HepG2 (cell line): ENCODE measurements around the gene ZBTB48. TPM values are rescaled to one million over a fixed set of nuclear protein-coding genes. Genes with fewer than 3 reads are reported as not detected.

Experiments
- ATAC-seq: fragments of 200-7000 bp; cut with Tn5 transposase; 3 replicates; pipeline ENCODE4 v1.9.1; 2020; ENCODE audit warnings: mild to moderate bottlenecking, moderate library complexity
- BruUV-seq: library from RNA; stranded (reverse); fragments of 400-500 nt; replicated peaks from 2 replicates; lab custom pipeline; 2021; lab: Mats Ljungman, UMichigan
- CTCF ChIA-PET: fragments of 300-600 bp; formaldehyde crosslinking; extraction: SDS; loops from one replicate; lab custom pipeline; 2021; ENCODE audit warnings: low total read pairs, inconsistent platforms, low intra/inter-chr PET ratio; lab: Yijun Ruan, JAX
- POLR2A ChIA-PET: fragments of 350-600 bp; sonication (Branson Sonifier 250); formaldehyde crosslinking; loops from one replicate; lab custom pipeline; 2020; ENCODE audit warnings: antibody characterized with exemption, inconsistent platforms; lab: Yijun Ruan, JAX
- DNase-seq: peaks from one replicate; pipeline ENCODE4 v3.0.0-alpha.2; 2015; ENCODE audit warnings: low spot score
- FAIRE-seq: peaks from 3 replicates; lab custom pipeline; 2011; peaks lifted over from hg19 to GRCh38; lab: Jason Lieb, UNC
- H2AFZ ChIP-seq: one replicate; pipeline ENCODE4 v1.6.1; 2011; ENCODE audit warnings: low read length, inconsistent platforms
- H3K27ac ChIP-seq: fragments of 300-600 bp; 3 replicates; pipeline ENCODE4 v1.8.0; 2011; ENCODE audit warnings: mixed run types, mild to moderate bottlenecking, mixed read lengths, low read length, inconsistent platforms; ENCODE audit not compliant: insufficient read depth; ENCODE audit errors: extremely low read length
- H3K27me3 ChIP-seq, 2 experiments: fragments of 200-600 bp in 1 of 2; 2 replicates in 1 of 2; 3 replicates in 1 of 2; pipeline versions ENCODE4 v1.6.0 to v1.8.0; 2011; ENCODE audit warnings: low read length in 2 of 2, mild to moderate bottlenecking in 2 of 2, moderate library complexity in 2 of 2, inconsistent platforms in 1 of 2; ENCODE audit not compliant: insufficient read depth in 2 of 2, control insufficient read depth in 1 of 2
- H3K36me3 ChIP-seq, 2 experiments: fragments of 200-600 bp in 1 of 2; replicated peaks in 1 of 2; 2 replicates in 1 of 2; 3 replicates in 1 of 2; pipeline versions ENCODE4 v1.5.1 to v1.8.0; 2011; ENCODE audit warnings: low read length in 2 of 2, inconsistent platforms in 1 of 2; ENCODE audit not compliant: insufficient read depth in 2 of 2, control insufficient read depth in 1 of 2
- H3K4me1 ChIP-seq: 2 replicates; pipeline ENCODE4 v1.5.1; 2012; ENCODE audit warnings: low read length, inconsistent platforms; ENCODE audit not compliant: insufficient read depth
- H3K4me2 ChIP-seq: 2 replicates; pipeline ENCODE4 v1.6.0; 2011; ENCODE audit warnings: low read depth, low read length, inconsistent platforms
- H3K4me3 ChIP-seq, 3 experiments: fragments of 200-600 bp in 1 of 3; sonication (generic), shearing (Covaris generic) in 1 of 3; replicated peaks in 1 of 3; 2 replicates each; pipeline ENCODE4 v1.5.1; 2011 to 2016; ENCODE audit warnings: low read length in 3 of 3, inconsistent platforms in 2 of 3, low read depth in 2 of 3, mild to moderate bottlenecking in 2 of 3, control low read depth in 1 of 3, mixed read lengths in 1 of 3; ENCODE audit not compliant: insufficient read depth in 1 of 3
- H3K79me2 ChIP-seq: one replicate; pipeline ENCODE4 v1.6.1; 2011; ENCODE audit warnings: low read length, inconsistent platforms; ENCODE audit not compliant: insufficient read depth
- H3K9ac ChIP-seq: 2 replicates; pipeline ENCODE4 v1.6.0; 2011; ENCODE audit warnings: mild to moderate bottlenecking, low read depth, low read length, inconsistent platforms; ENCODE audit not compliant: insufficient read depth
- H3K9me3 ChIP-seq: 2 replicates; pipeline ENCODE4 v1.5.1; 2012; ENCODE audit warnings: mild to moderate bottlenecking, low read length
- H4K20me1 ChIP-seq: 2 replicates; pipeline ENCODE4 v1.6.0; 2011; ENCODE audit warnings: inconsistent platforms, mild to moderate bottlenecking, low read length, moderate library complexity; ENCODE audit not compliant: insufficient read depth
- AGO2 ChIP-seq: fragments of 200-400 bp; formaldehyde crosslinking; optimal IDR thresholded peaks from 2 replicates; pipeline ENCODE3; 2017; ENCODE audit warnings: mild to moderate bottlenecking, low read depth, low read length, moderate library complexity
- CEBPZ ChIP-seq: IDR thresholded peaks from 2 replicates; pipeline ENCODE4 v1.6.1; 2012; ENCODE audit warnings: low read length, improper control_type of control experiment
- MBD4 ChIP-seq: IDR thresholded peaks from 2 replicates; pipeline ENCODE4 v1.6.1; 2012; ENCODE audit warnings: low read length, inconsistent platforms, borderline replicate concordance
- POLR2A ChIP-seq, 2 experiments: IDR thresholded peaks; 2 replicates each; pipeline ENCODE4 v1.6.1; 2011; ENCODE audit warnings: low read depth in 2 of 2, low read length in 2 of 2, mild to moderate bottlenecking in 1 of 2, moderate library complexity in 1 of 2; ENCODE audit not compliant: insufficient read depth in 1 of 2
- RBFOX2 ChIP-seq: fragments of 200-400 bp; formaldehyde crosslinking; IDR thresholded peaks from 2 replicates; pipeline ENCODE4 v1.6.1; 2017; ENCODE audit warnings: low read depth, mild to moderate bottlenecking, low read length
- SATB2 ChIP-seq: sonication (generic); formaldehyde crosslinking; IDR thresholded peaks from 2 replicates; pipeline ENCODE4 v1.5.0; 2020; ENCODE audit warnings: missing genetic modification reagents
- TFAP4 ChIP-seq: sonication (generic); IDR thresholded peaks from 2 replicates; pipeline ENCODE4 v1.6.1; 2016; ENCODE audit warnings: low read depth, borderline replicate concordance
- THYN1 ChIP-seq: sonication (generic); formaldehyde crosslinking; IDR thresholded peaks from 2 replicates; pipeline ENCODE4 v1.8.1; 2023; ENCODE audit warnings: low read depth, mild to moderate bottlenecking, moderate library complexity, missing genetic modification reagents, borderline replicate concordance
- TRAFD1 ChIP-seq: sonication (generic); formaldehyde crosslinking; IDR thresholded peaks from 2 replicates; pipeline ENCODE4 v1.5.1; 2020; ENCODE audit warnings: missing genetic modification reagents, mild to moderate bottlenecking, borderline replicate concordance
- ZNF275 ChIP-seq: sonication (generic); formaldehyde crosslinking; IDR thresholded peaks from 2 replicates; pipeline ENCODE4 v1.8.0; 2022; ENCODE audit warnings: missing genetic modification reagents, mild to moderate bottlenecking, inconsistent platforms, borderline replicate concordance
- ZNF557 ChIP-seq: sonication (generic); formaldehyde crosslinking; IDR thresholded peaks from 2 replicates; pipeline ENCODE4 v1.4.0; 2020; ENCODE audit warnings: missing genetic modification reagents
- ZNF674 ChIP-seq: sonication (generic); formaldehyde crosslinking; IDR thresholded peaks from 2 replicates; pipeline ENCODE4 v1.5.0; 2020; ENCODE audit warnings: low read depth, mild to moderate bottlenecking, missing genetic modification reagents
- WGBS: methylation state at CpG from one replicate; pipeline ENCODE4 v1.1.6; 2017; ENCODE audit warnings: low lambda C conversion rate; 5-methylcytosine and 5-hydroxymethylcytosine counted together
- in situ Hi-C: cut with HindIII; loops from 2 replicates; pipeline ENCODE4 v1.10.0; 2017; ENCODE audit warnings: low pct_unique_long_range_greater_than_20kb; ENCODE audit not compliant: extremely low pct_ligation_motif_present
- intact Hi-C: fragments of 100-400 bp; cut with micrococcal nuclease; formaldehyde crosslinking; loops from one replicate; pipeline ENCODE4 v1.10.0; 2022; ENCODE audit not compliant: unreplicated experiment
- polyA plus RNA-seq, 8 experiments: library from polyadenylated mRNA; depleted of rRNA in 3 of 8; stranded (reverse) in 7 of 8; unstranded in 1 of 8; fragments of >200 nt; fragmentation: Illumina TruSeq in 4 of 8; extraction: Trizol in 4 of 8; gene quantifications; 2 replicates each; pipeline versions ENCODE4 v1.2.1 to v1.2.3, GENCODE V29; 2011 to 2016; ENCODE audit warnings: low read depth in 4 of 8, missing spikeins in 1 of 8, mixed read lengths in 1 of 8; ENCODE audit not compliant: insufficient read depth in 1 of 8
- total RNA-seq, 5 experiments: library from RNA; depleted of rRNA; stranded (reverse); fragments of >200 nt; fragmentation: Illumina TruSeq; extraction: Trizol; gene quantifications; 2 replicates each; pipeline ENCODE4 v1.2.3, GENCODE V29; 2016; ENCODE audit warnings: low read depth in 1 of 5

ZBTB48 gene
- total and polyA plus RNA-seq, 2 of the 13 experiments (the other 11 are each of a cell fraction or from before 2014, with no cell fraction given) = 13.0 to 17.1 TPM

DNA sequence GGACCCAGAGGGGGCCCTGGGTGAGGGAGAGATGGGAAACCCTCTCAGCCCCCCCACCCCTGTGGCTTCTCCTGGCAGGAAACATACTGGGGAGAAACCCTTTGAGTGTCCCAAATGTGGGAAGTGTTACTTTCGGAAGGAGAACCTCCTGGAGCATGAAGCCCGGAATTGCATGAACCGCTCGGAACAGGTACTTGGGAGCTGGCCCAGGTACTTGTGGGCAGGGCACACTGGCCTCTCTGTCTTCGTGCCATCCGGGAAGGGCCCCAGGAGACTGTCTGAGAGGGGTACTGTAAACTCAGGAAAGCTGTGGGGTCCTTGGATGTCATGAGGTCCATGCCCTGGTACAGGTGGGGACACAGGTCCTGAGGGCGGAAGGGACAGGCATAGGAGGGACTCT, 6.0 kb downstream of the ZBTB48 start (continued):
- TF ChIP-seq TFAP4 = no peak
- no peak for TF ChIP-seq TRAFD1 (CRISPR knock-in tag)
- TF ChIP-seq, all 625 proteins: peak for 0

- intact Hi-C loops = no loop called here
- no peak for FAIRE-seq
- H3K36me3 ChIP-seq = peaks cover 11 to 25% of the 10 kb centered on the region in 2 experiments
- peaks cover 3% of the 10 kb centered on the region for H3K79me2 ChIP-seq
- ChIA-PET CTCF (no interaction called here), POLR2A (no interaction called here)
- H3K9me3 ChIP-seq = no peaks in the 10 kb centered on the region
- no peak overlapping the region for H3K9ac ChIP-seq
- no peak overlapping the region for H2AFZ ChIP-seq
- no TSS peak for BruUV-seq
- H3K4me1 ChIP-seq = peaks cover 21% of the 10 kb centered on the region
- H3K27me3 ChIP-seq = no peaks in the 10 kb centered on the region
- H3K4me2 ChIP-seq = no peak overlapping the region
- H4K20me1 ChIP-seq = peaks cover 4% of the 10 kb centered on the region; the same call in 1 of the 2 replicates
- in situ Hi-C loops = no loop called here
- H3K4me3 ChIP-seq = no peak overlapping the region
- 97% methylated on average over 6 of the region's 11 CpGs for WGBS
- DNase-seq = no peak
- no peak overlapping the region for H3K27ac ChIP-seq
- peak; percentile 4 for ATAC-seq
- TF ChIP-seq ZNF674 (no peak), CEBPZ (no peak), MBD4 (no peak), SATB2 (CRISPR knock-in tag) (no peak), THYN1 (CRISPR knock-in tag) (no peak), ZNF557 (CRISPR knock-in tag) (no peak), RBFOX2 (peak; percentile 54; the same call in 1 of the 2 replicates), POLR2A (IDR thresholded peaks at IDR 0.05; ENCODE audit: insufficient read depth in 1 of 2, low read depth in 2 of 2, low read length in 2 of 2) (0 out of 4 replicates have a peak, but pooled peaks of 1 of the 2 experiments have one; percentile 11), AGO2 (peak; percentile 83), ZNF275 (CRISPR knock-in tag) (no peak)
Observed at GRCh38 chr1:6586404-6586816, 6.6 kb downstream of the ZBTB48 start.
